GM21717 (cell line): ENCODE measurements around the gene TNS2.
"Not testable (repeated sequence)": the region's sequence is repeated elsewhere in the genome, so short reads cannot be mapped to it uniquely, and the experiment has no call there.

Experiments
- ATAC-seq: cut with Tn5 transposase; IDR thresholded peaks from one replicate; pipeline ENCODE4 v1.9.1; 2021; ENCODE audit warnings: mild to moderate bottlenecking, moderate library complexity; ENCODE audit not compliant: unreplicated experiment

TNS2 gene

DNA sequence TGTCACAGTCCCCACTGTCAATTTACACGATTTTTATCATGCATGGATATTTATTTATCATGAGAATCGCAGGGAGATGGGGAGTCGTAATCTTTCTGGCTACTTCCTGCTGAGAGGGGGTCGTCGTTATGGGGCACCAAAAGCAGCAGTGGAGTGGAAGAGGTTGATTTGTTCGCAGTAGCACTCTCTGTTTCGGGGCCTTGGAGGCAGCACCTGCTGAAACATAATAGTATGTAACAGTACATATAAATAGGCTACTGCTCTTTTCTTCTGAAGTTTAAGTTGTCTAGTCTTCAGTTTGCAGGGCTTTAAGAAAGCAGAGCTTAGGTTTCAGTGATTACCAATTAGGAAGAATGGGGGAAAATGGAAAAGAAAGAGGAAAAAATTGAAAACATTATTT is 57.3 kb downstream of the TNS2 start:
- no peak for ATAC-seq

DNA sequence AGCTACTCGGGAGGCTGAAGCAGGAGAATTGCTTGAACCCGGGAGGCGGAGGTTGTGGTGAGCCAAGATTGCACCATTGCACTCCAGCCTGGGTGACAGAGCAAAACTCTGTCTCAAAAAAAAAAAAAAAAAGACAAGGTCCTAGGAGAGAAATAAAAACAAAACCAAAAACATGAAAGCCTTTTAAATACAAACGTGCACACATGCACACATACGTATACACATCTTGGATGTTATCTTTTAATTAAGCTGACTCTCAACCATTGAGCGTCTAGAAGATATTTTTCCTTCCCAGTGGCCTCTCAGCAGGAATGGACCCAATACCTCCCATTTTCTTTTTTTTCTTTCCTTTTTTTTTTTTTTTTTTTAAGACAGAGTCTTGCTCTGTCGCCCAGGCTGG is 62.6 kb downstream of the TNS2 start:
- ATAC-seq: not testable (repeated sequence)

DNA sequence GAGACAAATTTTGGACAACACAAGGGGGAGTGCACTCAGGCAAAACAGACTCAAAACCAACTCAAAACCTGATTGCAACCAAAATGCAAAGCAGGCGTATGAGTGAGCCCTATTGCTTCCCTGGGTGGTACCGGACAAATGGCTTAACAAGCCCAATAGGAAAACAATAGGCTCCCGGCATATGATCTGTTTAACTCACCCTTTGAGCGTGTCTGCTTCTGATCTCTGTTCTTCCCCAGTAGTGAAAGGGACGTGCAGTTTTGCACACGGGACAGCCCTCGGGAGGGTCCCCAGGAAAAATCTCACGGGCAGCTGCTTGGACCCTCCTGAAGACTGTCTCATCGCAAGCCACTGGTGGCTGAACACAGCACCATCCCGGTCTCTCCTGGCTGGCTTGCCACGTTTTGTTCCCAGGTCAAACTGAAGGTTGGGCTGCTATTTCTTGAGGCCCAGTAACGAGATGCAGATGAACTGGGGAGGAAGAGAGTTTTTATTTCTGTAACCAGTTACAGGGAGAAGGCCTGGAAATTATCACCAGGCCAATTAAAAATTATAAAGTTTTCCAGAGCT is 63.4 kb downstream of the TNS2 start:
- no peak for ATAC-seq

DNA sequence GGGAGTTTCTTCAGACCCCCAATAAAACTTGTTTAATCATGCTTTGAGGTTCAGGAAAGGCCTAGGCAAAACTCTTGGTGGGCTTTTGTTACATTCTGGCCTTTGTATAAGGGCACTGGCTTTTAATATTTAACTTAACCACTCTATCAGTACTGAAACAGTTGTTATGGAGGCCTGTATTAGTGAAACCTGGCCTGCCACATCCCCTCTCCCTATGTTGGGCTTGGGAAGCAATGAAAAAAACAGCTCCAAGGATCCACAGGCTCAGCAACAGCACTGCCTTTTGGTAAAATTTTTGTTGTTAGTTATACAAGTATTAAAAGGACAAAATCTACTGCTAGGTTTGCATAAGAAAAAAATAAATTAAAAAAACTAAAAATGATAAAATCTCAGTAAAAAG is 64.1 kb downstream of the TNS2 start:
- ATAC-seq: no peak
